Measurements from ENCODE around the gene UNC5B. TPM values are rescaled to one million over a fixed set of nuclear protein-coding genes. Genes with fewer than 3 reads are reported as not detected.

The UNC5B gene
- polyA plus RNA-seq, 1 experiment = 8.1 TPM

- H3K27ac ChIP-seq (ENCODE audit: low read depth, low read length) = no peak overlapping the region
- ChIA-PET CTCF (interaction anchor here (0.6 to 1.2 kb wide), 2 partner anchors 9 to 423 kb away, joined by 4 to 5 read pairs; no protein-coding TSS in a partner anchor), POLR2A (no interaction called here)
- no peak overlapping the region for H3K4me3 ChIP-seq (ENCODE audit: low read depth, low read length)
- no peak for DNase-seq (ENCODE audit: low read depth, low spot score)
- no peak for TF ChIP-seq CTCF (IDR thresholded peaks at IDR 0.05; ENCODE audit: low read depth, low read length)
- peaks cover 14% of the 10 kb centered on the region for H3K27me3 ChIP-seq (ENCODE audit: control insufficient read depth, insufficient read depth, low read length)
- 0 out of 2 replicates have a peak, but pooled peaks cover 3% of the 10 kb centered on the region for H3K9me3 ChIP-seq (ENCODE audit: control insufficient read depth, insufficient read depth, low read length)
These were observed 99.8 kb downstream of the UNC5B start for GRCh38 chr10:71312220-71312619.

GRCh38 chr10:71312811-71313789 lies 100.7 kb downstream of the UNC5B start:
- ChIA-PET CTCF (interaction anchor here (0.6 to 7.4 kb wide), 13 partner anchors 10 to 583 kb away, joined by 3 to 88 read pairs (median 5); partner anchors contain the start of gene VSIR), POLR2A (no interaction called here)
- Histone ChIP-seq H3K9me3 (ENCODE audit: control insufficient read depth, insufficient read depth, low read length) (0 out of 2 replicates have a peak, but pooled peaks cover 3% of the 10 kb centered on the region), H3K4me3 (ENCODE audit: low read depth, low read length) (no peak overlapping the region), H3K27ac (ENCODE audit: low read depth, low read length) (no peak overlapping the region), H3K27me3 (ENCODE audit: control insufficient read depth, insufficient read depth, low read length) (peaks cover 14% of the 10 kb centered on the region)
- peak; percentile 46 for DNase-seq (ENCODE audit: low read depth, low spot score)
- no peak for TF ChIP-seq CTCF (IDR thresholded peaks at IDR 0.05; ENCODE audit: low read depth, low read length)

- DNase-seq (ENCODE audit: low read depth, low spot score) = no peak
- CTCF ChIA-PET = interaction anchor here (0.6 to 7.4 kb wide), 17 partner anchors 12 to 582 kb away, joined by 3 to 88 read pairs (median 4); partner anchors contain the start of gene VSIR
- Histone ChIP-seq H3K27me3 (ENCODE audit: control insufficient read depth, insufficient read depth, low read length) (peaks cover 14% of the 10 kb centered on the region), H3K9me3 (ENCODE audit: control insufficient read depth, insufficient read depth, low read length) (0 out of 2 replicates have a peak, but pooled peaks cover 3% of the 10 kb centered on the region), H3K27ac (ENCODE audit: low read depth, low read length) (no peak overlapping the region), H3K4me3 (ENCODE audit: low read depth, low read length) (no peak overlapping the region)
- peak; percentile 79 for TF ChIP-seq CTCF (IDR thresholded peaks at IDR 0.05; ENCODE audit: low read depth, low read length)
- POLR2A ChIA-PET = no interaction called here
These were observed 101.8 kb downstream of the UNC5B start for GRCh38 chr10:71314028-71314693.

GRCh38 chr10:71314694-71315225 lies 102.4 kb downstream of the UNC5B start:
- ChIA-PET CTCF (interaction anchor here (0.5 to 7.4 kb wide), 22 partner anchors 13 to 621 kb away, joined by 3 to 88 read pairs (median 4); no protein-coding TSS in a partner anchor), POLR2A (no interaction called here)
- Histone ChIP-seq H3K27ac (ENCODE audit: low read depth, low read length) (no peak overlapping the region), H3K4me3 (ENCODE audit: low read depth, low read length) (no peak overlapping the region), H3K9me3 (ENCODE audit: control insufficient read depth, insufficient read depth, low read length) (0 out of 2 replicates have a peak, but pooled peaks cover 3% of the 10 kb centered on the region), H3K27me3 (ENCODE audit: control insufficient read depth, insufficient read depth, low read length) (peaks cover 14% of the 10 kb centered on the region)
- no peak for TF ChIP-seq CTCF (IDR thresholded peaks at IDR 0.05; ENCODE audit: low read depth, low read length)
- no peak for DNase-seq (ENCODE audit: low read depth, low spot score)
